GM12878 (cell line): ENCODE measurements around the gene HSPBP1. TPM values are rescaled to one million over a fixed set of nuclear protein-coding genes. Genes with fewer than 3 reads are reported as not detected.
A peak's percentile ranks its signal among the peaks of the same experiment; 100 is the strongest.

Experiments
- BCL3 ChIP-seq: IDR thresholded peaks from 2 replicates; pipeline ENCODE4 v1.6.1; 2011; ENCODE audit warnings: borderline replicate concordance, low read depth, mild to moderate bottlenecking, moderate library complexity, low read length; ENCODE audit not compliant: insufficient read depth, poor library complexity, severe bottlenecking
- CEBPZ ChIP-seq: fragments of 150-350 bp; IDR thresholded peaks from 2 replicates; pipeline ENCODE4 v1.6.1; 2016; ENCODE audit warnings: low read depth, low read length
- DPF2 ChIP-seq: fragments of 450-650 bp; IDR thresholded peaks from 2 replicates; pipeline ENCODE4 v1.6.1; 2017; ENCODE audit warnings: mild to moderate bottlenecking
- HCFC1 ChIP-seq: fragments of 150-350 bp; IDR thresholded peaks from 2 replicates; pipeline ENCODE4 v1.6.1; 2014; ENCODE audit warnings: low read length
- JUND ChIP-seq: IDR thresholded peaks from 2 replicates; pipeline ENCODE4 v1.6.1; 2012; ENCODE audit warnings: low read depth, mild to moderate bottlenecking, low read length, improper control_type of control experiment, moderate library complexity
- REST ChIP-seq: IDR thresholded peaks from 2 replicates; pipeline ENCODE4 v1.6.1; 2012; ENCODE audit warnings: mild to moderate bottlenecking, low read depth, low read length
- SIX5 ChIP-seq: IDR thresholded peaks from 2 replicates; pipeline ENCODE4 v1.6.1; 2011; ENCODE audit warnings: mild to moderate bottlenecking, low read depth, low read length, moderate library complexity; ENCODE audit not compliant: severe bottlenecking
- SKIL ChIP-seq: fragments of 450-650 bp; IDR thresholded peaks from 2 replicates; pipeline ENCODE4 v1.6.1; 2017; ENCODE audit warnings: mild to moderate bottlenecking, low read depth, inconsistent platforms; ENCODE audit not compliant: poor library complexity, severe bottlenecking
- SMC3 ChIP-seq: IDR thresholded peaks from 2 replicates; pipeline ENCODE4 v1.6.1; 2011; ENCODE audit warnings: low read length, improper control_type of control experiment, borderline replicate concordance
- SREBF1 ChIP-seq: IDR thresholded peaks from 2 replicates; pipeline ENCODE4 v1.6.1; 2012; ENCODE audit warnings: mild to moderate bottlenecking, low read length
- ZBTB40 ChIP-seq: fragments of 450-650 bp; IDR thresholded peaks from 2 replicates; pipeline ENCODE4 v1.6.1; 2016; ENCODE audit warnings: mild to moderate bottlenecking, moderate library complexity, borderline replicate concordance
- ZSCAN29 ChIP-seq: fragments of 450-650 bp; IDR thresholded peaks from 2 replicates; pipeline ENCODE4 v1.6.1; 2017; ENCODE audit warnings: mild to moderate bottlenecking, moderate library complexity
- polyA plus RNA-seq, 11 experiments: library from polyadenylated mRNA; depleted of rRNA in 4 of 11; unstranded in 6 of 11; stranded (reverse) in 5 of 11; fragments of >200 nt; fragmentation: Nextera tagmentation in 4 of 11; fragmentation: Illumina TruSeq in 1 of 11; extraction: Ambion mirVana in 4 of 11; extraction: Trizol in 1 of 11; gene quantifications; 1 replicate in 1 of 11; 2 replicates in 10 of 11; pipeline versions ENCODE4 v1.2.1 to v1.2.3, GENCODE V29; 2011 to 2016; ENCODE audit warnings: inconsistent platforms in 2 of 11, missing spikeins in 2 of 11, low read depth in 1 of 11
- total RNA-seq, 4 experiments: library from RNA; depleted of rRNA in 3 of 4; stranded (reverse); fragments of >200 nt in 3 of 4; fragmentation: Illumina TruSeq in 1 of 4; extraction: Trizol in 1 of 4; gene quantifications; 2 replicates each; pipeline versions ENCODE4 v1.2.1 to v1.2.3, GENCODE V29; 2013 to 2021

Gene HSPBP1
- total and polyA plus RNA-seq, 10 of the 15 experiments (the other 5 are each of a cell fraction or from before 2014, with no cell fraction given), result 0.18 to 83.3 (median 23.0) TPM

GRCh38 chr19:55253842-55254624, 25.9 kb downstream of the HSPBP1 start (continued):
- no peak for TF ChIP-seq CEBPZ
- peak; percentile 47 for TF ChIP-seq BCL3
- no peak for TF ChIP-seq ZBTB40
- TF ChIP-seq REST, result no peak
- TF ChIP-seq SKIL, result peak; percentile 40
- TF ChIP-seq ZSCAN29, result no peak
- TF ChIP-seq JUND, result no peak
- no peak for TF ChIP-seq SMC3
- TF ChIP-seq SIX5, result no peak
- no peak for TF ChIP-seq HCFC1
- TF ChIP-seq DPF2, result peak; percentile 75; the same call in 1 of the 2 replicates
- no peak for TF ChIP-seq SREBF1
